OCI-LY7 (cell line): ENCODE measurements around the gene S100B.

Source experiments
- EZH2phosphoT487 ChIP-seq: fragments of 200-600 bp; sonication (generic); IDR thresholded peaks from 2 replicates; pipeline ENCODE4 v1.6.1; 2018; ENCODE audit warnings: low read depth, borderline replicate concordance, mild to moderate bottlenecking, mixed run types, antibody characterized with exemption, low read length, moderate library complexity, mixed read lengths
- TF ChIP-seq, protein P1 (sequence below): fragments of 200-600 bp; sonication (generic); conservative IDR thresholded peaks from 2 replicates; pipeline ENCODE4 v1.5.1; 2014; ENCODE audit warnings: mild to moderate bottlenecking, antibody characterized with exemption, low read length, moderate library complexity, mixed read lengths

DNA sequence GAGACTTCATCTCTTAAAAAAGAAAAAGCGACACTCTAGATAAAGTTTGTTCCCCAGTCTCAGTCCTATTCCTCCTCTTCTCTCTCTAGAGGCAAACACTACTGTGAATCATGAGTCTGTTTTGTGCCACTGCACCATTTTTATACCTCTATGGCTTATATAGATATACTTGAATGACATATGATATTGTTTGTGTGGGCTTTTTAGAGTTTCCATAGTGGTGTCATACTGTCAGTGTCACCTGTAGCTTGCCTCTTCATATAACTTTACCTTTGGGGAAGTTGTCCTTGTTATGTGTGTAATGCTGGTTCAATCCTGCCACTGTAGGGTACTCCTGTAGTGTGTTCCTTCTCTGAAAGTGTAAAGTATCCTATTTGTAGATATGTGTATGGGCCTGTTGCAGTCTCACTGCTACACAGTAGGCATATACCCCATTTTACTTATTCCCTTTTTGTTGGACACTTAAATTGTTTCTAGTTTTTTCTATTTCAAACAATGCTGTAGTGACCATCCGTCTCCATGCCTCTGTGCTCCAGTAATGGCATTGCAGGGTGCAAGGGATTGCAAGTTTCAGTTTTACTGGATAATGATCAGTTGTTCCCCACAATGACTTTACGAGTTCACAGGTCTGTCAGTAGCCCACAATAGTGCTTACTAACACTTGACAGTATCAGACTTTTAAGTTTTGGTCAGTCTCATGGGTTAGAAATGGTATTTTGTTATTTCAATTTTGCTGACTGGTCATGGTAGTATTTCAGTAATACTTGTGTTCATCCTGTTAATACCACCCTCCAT is 33.3 kb upstream of the S100B start:
- TF ChIP-seq, protein P1, sequence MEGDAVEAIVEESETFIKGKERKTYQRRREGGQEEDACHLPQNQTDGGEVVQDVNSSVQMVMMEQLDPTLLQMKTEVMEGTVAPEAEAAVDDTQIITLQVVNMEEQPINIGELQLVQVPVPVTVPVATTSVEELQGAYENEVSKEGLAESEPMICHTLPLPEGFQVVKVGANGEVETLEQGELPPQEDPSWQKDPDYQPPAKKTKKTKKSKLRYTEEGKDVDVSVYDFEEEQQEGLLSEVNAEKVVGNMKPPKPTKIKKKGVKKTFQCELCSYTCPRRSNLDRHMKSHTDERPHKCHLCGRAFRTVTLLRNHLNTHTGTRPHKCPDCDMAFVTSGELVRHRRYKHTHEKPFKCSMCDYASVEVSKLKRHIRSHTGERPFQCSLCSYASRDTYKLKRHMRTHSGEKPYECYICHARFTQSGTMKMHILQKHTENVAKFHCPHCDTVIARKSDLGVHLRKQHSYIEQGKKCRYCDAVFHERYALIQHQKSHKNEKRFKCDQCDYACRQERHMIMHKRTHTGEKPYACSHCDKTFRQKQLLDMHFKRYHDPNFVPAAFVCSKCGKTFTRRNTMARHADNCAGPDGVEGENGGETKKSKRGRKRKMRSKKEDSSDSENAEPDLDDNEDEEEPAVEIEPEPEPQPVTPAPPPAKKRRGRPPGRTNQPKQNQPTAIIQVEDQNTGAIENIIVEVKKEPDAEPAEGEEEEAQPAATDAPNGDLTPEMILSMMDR: no peak
- TF ChIP-seq EZH2phosphoT487: no peak
